Stimulated activated CD8-positive, alpha-beta memory T cell treated with anti-CD3 and anti-CD28 coated beads, Interleukin-7, amount 100 ng/mL, for 48 hours (primary cell): ENCODE results near the gene ANKRD2.
A peak's percentile ranks its signal among the peaks of the same experiment; 100 is the strongest.
"Not testable (repeated sequence)": the region's sequence is repeated elsewhere in the genome, so short reads cannot be mapped to it uniquely, and the experiment has no call there.

ENCODE experiments used
- DNase-seq, 2 donors: peaks; one replicate each; pipeline ENCODE4 v3.0.0-alpha.2; 2020; ENCODE audit warnings: low read depth in 1 of 2; ENCODE audit errors: extremely low read depth in 1 of 2

ANKRD2 gene, protein sequence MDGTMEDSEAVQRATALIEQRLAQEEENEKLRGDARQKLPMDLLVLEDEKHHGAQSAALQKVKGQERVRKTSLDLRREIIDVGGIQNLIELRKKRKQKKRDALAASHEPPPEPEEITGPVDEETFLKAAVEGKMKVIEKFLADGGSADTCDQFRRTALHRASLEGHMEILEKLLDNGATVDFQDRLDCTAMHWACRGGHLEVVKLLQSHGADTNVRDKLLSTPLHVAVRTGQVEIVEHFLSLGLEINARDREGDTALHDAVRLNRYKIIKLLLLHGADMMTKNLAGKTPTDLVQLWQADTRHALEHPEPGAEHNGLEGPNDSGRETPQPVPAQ

GRCh38 chr10:97572214-97572989 is at the start of gene ANKRD2:
ANKRD2 (plus strand) TSS chr10:97572779; CDS start chr10:97572789, 10 bp downstream.
- DNase-seq: peak in 1 of 2 donors; percentile 42

GRCh38 chr10:97522937-97523336 is 49.6 kb upstream of the ANKRD2 start:
- DNase-seq: no peak

- no peak for DNase-seq
Observed at GRCh38 chr10:97525086-97525485, 47.5 kb upstream of the ANKRD2 start.

DNA sequence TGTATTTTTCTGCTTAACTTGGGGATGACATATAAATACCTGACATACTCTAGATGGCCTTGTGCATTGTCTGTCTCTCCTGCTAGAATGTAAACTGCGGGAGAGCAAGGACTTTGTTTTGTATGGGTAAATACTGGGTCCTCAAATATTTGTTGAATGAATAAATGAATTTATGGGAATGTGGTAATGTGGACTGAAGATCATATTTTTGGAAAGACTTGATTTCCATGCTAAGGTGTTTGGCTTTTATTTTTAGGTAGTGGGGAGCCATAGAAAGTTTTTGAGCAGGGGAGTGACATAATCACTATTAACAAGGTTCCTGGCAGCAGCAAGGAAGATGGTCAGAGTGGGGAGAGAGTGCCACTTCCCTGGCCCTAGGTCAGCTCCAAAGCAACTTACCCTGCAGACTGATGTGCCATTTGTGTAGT is 46.9 kb upstream of the ANKRD2 start:
- DNase-seq: no peak

GRCh38 chr10:97528876-97529275 is 43.7 kb upstream of the ANKRD2 start:
- DNase-seq: not testable (repeated sequence)

GRCh38 chr10:97529685-97530465 is 42.7 kb upstream of the ANKRD2 start:
- DNase-seq: no peak

- DNase-seq: no peak
Observed at GRCh38 chr10:97531401-97531986, 41.1 kb upstream of the ANKRD2 start.

DNA sequence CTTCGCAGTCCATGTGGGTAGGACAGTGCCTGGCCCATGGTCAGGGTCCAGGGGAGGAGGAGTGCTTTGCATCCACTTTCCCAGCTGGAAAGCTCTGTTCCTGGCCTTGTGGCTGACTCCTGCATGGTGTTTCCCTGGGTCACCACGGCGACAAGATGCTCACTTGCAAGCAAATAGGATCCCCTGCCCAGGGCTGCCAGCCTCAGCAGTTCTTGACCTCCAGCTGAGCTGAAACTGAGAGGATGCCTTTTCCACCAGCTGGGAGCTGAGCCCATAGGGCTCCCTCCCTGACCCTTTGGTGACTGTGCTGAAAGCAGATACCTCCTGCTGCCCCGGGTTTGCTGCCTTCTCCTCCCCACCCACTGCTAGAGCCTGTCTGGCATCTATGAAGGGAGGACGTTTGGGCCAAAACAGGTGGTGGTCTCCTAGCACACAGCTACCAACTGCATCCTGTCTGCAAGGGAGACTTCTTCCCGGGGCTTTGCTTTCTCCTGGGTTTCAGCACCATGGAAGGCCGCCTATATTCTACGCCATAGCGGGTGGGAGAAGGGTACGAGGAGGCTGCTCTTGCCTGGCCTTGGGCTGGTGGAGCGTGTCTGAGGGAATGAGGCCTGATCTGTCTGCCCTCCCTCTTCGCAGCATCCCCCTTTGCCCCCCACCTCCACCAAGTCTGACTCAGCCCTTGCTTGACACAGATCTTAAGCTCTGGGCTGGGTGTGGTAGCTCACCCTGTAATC is 39.5 kb upstream of the ANKRD2 start:
- no peak for DNase-seq

DNA sequence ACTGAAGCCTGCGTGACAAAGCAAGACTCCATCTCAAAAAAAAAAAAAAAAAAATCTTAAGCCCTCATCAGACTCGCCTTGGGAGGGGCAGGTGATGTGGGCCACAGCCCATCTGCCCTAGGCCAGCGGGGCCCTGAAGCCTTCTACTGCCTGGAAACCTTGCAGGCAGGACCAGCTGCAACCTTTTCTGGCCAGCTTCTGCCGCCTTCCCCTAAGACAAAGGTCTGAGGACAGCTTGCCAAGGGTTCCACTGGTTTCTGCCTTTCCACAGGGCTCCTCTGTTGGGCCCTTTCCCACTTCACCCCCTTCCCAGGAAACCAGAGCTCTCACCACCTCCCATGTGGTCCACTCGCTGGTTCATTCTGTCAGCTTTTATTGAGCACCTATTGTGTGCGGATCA is 38.7 kb upstream of the ANKRD2 start:
- no peak for DNase-seq

DNA sequence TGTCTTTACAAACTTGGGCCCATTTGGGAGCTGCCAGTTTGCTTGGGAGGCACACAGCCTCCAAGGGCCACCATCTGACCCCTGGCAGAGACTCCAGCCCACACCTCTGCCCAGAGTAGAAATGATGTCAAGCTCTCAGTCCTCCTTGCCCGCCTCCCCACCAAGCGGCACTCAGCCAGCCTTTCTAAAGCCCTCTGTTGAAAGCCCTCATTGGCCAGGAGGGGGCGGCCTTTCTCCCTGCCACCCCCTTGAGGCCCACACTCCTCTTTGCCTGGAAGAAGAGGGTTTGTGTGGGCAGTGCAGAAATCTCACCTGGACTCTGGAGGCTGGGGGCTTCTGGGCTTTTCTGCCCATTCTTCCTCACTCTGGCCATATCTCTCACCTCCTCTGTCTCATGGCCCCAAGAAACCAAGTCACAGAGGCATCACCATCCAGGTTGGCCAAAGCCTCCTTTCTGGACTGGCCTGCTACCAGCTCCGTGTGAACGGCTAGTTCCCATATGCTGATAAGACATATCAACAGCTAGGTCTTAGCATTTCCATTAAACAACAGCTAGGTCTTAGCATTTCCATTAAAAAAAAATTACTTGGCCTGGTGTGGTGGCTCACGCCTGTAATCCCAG is 37.7 kb upstream of the ANKRD2 start:
- peak in 1 of 2 donors; percentile 14 for DNase-seq

DNA sequence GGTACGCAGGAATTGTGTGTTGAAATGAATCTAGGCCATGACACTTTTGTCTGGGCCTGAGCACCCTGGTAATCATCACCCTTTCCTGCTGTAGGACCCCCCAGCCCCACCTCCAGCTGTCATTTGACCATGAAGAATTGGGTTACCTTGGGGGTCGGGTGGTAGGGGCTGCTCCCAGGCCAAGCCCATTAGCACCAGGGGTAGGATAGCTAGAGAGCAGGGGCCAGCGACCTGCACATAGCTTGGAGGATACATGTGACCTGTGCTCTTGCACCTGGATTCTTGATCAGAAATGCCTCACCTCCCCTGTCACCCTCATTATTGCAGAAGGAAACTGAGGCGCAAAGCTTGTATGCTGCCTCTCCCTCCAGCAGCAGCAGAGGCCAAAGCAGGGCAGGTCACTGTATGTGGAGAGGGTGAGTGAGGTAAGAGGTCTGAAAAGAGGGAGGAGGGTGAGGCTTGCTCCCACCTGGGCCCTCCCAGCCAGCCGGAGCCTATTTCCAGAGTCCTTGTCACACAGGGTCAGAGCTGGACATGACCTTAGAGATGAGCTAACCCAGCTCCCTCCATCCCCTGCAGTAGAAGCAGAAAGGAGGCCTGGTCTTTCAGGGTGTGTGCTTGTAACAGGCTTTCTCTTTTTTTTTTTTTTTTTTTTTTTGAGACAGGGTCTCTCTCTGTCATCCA is 35.3 kb upstream of the ANKRD2 start:
- no peak for DNase-seq

- no peak for DNase-seq
Observed at GRCh38 chr10:97538411-97538810, 34.2 kb upstream of the ANKRD2 start.

- DNase-seq: no peak
Observed at GRCh38 chr10:97538839-97539238, 33.7 kb upstream of the ANKRD2 start.

DNA sequence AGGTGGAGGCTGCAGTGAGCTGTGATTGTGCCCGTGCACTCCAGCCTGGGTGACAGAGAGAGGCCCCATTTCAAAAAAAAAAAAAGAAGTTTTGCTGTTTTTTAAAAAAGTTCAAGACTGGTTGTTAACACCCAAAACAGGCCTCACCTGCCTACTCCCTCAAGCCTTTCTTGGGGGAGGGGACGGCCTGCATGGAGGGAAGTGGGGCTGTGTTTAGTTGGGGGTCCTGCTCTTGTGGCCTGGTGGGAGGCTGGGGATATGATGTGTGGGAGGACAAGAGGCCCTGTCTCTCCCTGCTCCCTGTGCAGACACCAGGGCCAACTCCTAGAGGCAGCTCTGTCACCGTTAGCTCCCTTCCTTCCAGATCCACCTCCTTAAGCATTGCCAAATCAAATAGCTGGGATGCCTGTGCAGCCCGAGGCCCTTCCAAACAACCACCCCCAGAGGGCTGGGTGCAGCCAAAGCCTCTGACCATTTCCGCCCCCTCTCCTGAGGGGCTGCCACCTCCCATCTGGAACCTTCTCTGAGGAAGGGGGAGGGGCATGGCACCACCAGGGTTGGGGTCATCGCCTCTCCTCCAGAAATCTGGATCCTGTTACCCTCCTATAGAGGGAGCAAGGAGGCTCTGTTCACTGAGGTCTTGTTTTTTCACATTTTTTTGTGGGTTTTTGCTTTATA is 32.9 kb upstream of the ANKRD2 start:
- DNase-seq: no peak

DNA sequence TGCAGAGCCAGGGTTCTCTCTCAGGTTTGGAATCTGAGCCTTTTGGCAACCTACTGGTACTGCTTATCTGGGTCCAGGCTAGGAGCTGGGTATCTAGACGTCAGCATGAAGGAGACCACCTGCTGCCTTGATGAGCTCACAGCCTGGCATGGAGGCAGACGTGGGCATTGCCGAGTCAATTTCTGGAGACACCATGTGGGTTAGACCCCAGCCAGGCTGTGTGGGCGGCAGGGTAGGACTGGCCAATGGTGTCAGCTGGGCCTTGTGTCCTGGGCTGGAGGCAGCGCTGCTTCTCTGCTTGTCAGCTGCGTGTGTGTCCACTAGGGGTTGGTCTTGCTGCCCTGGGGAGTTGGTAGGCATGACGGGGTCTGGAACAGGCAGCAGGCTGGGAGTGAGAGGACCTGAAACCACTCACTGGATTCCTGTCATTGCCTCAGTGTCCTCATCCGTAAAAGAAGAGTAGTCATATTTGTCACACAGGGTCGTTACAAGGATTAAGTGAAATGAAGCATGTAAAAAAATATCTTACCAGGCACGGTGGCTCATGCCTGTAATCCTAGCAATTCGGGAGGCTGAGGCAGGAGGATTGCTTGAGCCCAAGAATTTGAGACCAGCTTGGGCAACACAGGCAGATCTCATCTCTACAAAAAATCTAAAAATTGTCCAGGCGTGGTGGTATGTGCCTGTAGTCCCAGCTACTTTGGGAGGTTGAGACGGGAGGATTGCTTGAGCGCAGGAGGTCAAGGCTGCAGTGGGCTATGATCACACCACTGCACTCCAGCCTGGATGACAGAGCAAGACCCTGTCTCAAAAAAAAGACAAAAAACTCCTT is 31.7 kb upstream of the ANKRD2 start:
- no peak for DNase-seq

DNA sequence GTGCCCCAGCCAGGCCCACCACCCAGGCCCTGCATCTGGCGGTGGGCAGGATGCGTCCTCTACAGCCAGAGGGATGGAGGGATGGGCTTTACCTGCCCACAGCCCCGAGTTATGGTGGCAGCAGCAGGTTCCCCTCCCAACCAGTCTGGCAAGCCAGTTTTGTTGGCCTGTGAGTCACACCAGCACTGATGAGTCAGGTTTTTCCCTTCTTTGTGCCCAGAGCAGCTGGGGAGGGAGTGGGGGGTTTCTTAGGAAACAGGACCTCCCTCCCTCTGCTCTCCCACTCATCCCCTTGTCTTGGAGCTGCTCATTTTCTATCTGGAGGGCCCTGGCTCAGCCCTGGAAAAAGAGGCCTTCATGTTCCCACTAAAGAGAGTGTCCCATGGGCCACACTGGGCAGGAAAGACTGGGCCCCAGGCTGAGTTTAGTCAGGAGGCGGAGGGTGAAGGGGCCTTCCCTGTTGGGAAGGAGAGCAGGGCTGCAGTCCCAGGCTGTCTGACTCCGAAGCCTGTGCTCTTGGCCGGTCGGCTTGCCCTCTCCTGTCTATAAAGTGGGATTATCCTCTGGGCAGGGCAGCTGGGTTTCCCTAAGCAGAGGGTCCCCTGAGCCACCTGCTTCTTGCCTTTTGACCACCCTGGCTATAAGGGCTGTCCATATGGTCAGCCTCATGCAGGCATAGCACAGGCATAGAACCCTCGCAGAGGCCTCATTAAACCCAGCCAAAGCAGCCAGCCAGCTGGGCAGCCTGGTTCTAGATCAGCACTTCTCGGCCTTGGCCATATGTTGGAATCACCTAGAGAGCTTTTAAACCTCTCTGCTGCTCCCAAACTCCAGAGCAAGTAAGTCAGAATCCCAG is 30.2 kb upstream of the ANKRD2 start:
- DNase-seq: peak in 1 of 2 donors; percentile 39

DNA sequence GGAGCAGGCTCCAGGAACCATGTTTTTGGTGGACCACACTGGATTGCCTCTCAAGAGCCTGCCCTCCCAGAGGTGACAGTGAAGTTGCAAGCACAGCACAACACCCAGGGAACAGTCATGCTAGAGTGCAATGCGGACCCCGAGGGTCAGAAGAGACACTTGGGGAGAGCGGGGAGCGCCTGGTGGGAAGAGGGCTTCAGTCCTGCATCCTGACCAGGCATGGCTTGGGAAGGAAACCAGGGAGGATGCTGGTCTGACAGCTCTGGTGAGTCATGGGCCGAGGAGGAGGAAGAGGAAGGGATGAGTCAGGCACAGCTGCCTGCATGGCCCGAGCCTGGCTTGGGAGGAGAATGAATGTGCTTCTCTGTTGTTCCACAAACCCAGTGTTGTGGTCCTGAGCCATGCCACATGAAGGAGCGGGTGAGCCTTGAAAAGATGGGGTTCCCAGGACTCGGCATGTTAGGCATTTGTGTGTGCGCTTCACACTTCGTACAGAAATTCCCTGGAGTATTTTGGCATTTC is 29.5 kb upstream of the ANKRD2 start:
- peak; percentile 35 to 61 for DNase-seq
